Gastrocnemius medialis (tissue), 4 donors: ENCODE measurements around the gene GPR55.
"Not testable (repeated sequence)": the region's sequence is repeated elsewhere in the genome, so short reads cannot be mapped to it uniquely, and the experiment has no call there.

ENCODE experiments used
- POLR2A ChIP-seq, 2 donors: fragments of 450-650 bp; IDR thresholded peaks; one replicate each; pipeline ENCODE4 v1.6.1; 2017; ENCODE audit warnings: antibody characterized with exemption in 2 of 2, mild to moderate bottlenecking in 2 of 2, moderate library complexity in 2 of 2
- TF ChIP-seq, protein P1 (sequence below), 5 experiments: fragments of 450-650 bp in 3 of 5; fragments of 200-600 bp in 2 of 5; sonication (generic) in 2 of 5; IDR thresholded peaks in 4 of 5; conservative IDR thresholded peaks in 1 of 5; 1 replicate in 4 of 5; 2 replicates in 1 of 5; pipeline ENCODE4 v1.5.1; 2016 to 2019; ENCODE audit warnings: antibody characterized with exemption in 5 of 5, mild to moderate bottlenecking in 3 of 5, moderate library complexity in 3 of 5

- not testable (repeated sequence) for TF ChIP-seq POLR2A (IDR thresholded peaks at IDR 0.05)
- TF ChIP-seq, protein P1, sequence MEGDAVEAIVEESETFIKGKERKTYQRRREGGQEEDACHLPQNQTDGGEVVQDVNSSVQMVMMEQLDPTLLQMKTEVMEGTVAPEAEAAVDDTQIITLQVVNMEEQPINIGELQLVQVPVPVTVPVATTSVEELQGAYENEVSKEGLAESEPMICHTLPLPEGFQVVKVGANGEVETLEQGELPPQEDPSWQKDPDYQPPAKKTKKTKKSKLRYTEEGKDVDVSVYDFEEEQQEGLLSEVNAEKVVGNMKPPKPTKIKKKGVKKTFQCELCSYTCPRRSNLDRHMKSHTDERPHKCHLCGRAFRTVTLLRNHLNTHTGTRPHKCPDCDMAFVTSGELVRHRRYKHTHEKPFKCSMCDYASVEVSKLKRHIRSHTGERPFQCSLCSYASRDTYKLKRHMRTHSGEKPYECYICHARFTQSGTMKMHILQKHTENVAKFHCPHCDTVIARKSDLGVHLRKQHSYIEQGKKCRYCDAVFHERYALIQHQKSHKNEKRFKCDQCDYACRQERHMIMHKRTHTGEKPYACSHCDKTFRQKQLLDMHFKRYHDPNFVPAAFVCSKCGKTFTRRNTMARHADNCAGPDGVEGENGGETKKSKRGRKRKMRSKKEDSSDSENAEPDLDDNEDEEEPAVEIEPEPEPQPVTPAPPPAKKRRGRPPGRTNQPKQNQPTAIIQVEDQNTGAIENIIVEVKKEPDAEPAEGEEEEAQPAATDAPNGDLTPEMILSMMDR (IDR thresholded peaks at IDR 0.05 in 4 of 5, conservative IDR thresholded peaks at IDR 0.05 in 1 of 5) = not testable (repeated sequence)
These were observed 11.2 kb upstream of the GPR55 start for GRCh38 chr2:230936243-230936642.
